Stimulated activated CD4-positive, alpha-beta T cell treated with anti-CD3 and anti-CD28 coated beads, Interleukin-12 subunit alpha, Interleukin-12 subunit beta, amount 100 ng/mL, for 48 hours (primary cell): ENCODE measurements around the gene RPS6KB2.
"Not testable (repeated sequence)": the region's sequence is repeated elsewhere in the genome, so short reads cannot be mapped to it uniquely, and the experiment has no call there.

ENCODE experiments used
- DNase-seq, 3 donors: peaks; one replicate each; pipeline ENCODE4 v3.0.0-alpha.2; 2020; ENCODE audit warnings: low read depth in 2 of 3, low spot score in 1 of 3

Gene RPS6KB2

DNA sequence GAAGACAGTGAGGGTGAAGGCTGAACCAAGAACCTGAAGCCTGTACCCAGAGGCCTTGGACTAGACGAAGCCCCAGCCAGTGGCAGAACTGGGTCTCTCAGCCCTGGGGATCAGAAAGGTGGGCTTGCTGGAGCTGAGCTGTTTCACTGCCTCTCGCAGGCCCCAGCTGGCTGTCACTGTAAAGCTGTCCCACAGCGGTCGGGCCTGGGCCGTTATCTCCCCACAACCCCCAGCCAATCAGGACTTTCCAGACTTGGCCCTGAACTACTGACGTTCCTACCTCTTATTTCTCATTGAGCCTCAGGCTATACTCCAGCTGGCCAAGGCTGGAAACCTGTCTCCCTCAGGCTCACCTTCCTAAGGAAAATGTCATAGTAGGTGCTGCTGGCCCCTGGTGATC lies 30.8 kb upstream of the RPS6KB2 start:
- no peak for DNase-seq

DNA sequence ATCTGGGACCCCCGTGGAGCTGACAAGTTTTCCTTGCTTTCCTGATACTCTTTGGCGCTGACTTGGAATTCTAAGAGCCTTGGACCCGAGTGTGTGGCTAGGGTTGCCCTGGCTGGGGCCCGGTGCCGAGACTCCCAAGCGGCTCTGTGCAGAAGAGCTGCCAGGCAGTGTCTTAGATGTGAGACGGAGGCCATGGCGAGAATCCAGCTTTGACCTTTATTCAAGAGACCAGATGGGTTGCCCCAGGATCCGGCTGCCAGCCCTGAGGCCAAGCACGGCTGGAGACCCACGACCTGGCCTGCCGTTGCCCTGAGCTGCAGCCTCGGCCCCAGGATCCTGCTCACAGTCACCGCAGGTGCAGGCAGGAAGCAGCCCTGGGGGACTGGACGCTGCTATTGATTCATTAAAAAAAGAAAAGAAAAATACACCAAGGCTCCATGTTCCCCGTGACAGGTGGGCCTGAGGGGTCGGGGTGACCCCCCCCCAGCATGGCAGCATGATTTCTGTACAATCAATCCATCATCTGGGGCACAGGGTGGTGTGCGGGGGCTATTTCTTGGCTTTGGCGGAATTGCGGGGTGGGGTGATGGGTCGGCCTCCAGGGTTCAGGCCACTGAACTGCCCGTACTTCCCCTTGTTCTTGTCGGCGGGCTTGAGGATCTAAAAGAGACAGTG lies 30.2 kb upstream of the RPS6KB2 start:
- no peak for DNase-seq

GRCh38 chr11:67398661-67399563 lies 29.4 kb upstream of the RPS6KB2 start:
- no peak for DNase-seq

GRCh38 chr11:67400251-67400941 lies 27.9 kb upstream of the RPS6KB2 start:
- DNase-seq, result no peak

GRCh38 chr11:67400942-67401494 lies 27.3 kb upstream of the RPS6KB2 start:
- DNase-seq, result no peak

- DNase-seq, result peak; percentile 83 to 92 (median 88)
These were observed 26.7 kb upstream of the RPS6KB2 start, which contains the start of gene PPP1CA for GRCh38 chr11:67401495-67402191. Gene PPP1CA (minus strand): TSS chr11:67401858. CDS start chr11:67401782, 76 bp downstream.

DNA sequence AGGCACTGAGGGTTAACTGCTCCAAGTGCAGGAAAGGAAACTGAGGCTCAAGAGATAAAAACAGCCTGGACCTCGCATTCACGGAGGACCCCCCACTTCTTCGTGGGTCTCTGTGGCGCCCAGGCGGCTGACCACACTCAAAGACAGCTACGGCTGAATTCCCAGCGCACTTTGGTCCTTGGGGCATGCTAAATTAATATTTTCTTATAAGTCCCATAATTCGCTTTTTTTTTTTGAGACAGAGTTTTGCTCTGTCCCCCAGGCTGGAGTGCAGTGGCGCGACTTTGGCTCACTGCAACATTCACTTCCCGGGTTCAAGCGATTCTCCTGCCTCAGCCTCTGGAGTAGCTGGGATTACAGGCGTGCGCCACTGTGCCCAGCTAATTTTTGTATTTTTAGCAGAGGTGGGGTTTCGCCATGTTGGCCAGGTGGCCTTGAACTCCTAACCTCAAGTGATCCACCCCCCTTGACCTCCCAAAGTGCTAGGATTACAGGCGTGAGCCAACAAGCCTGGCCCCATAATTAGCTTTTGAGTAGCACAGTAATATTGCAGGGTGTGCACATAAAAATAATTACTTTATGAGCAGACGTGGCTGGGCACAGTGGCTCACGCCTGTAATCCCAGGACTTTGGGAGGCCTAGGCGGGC lies 26.0 kb upstream of the RPS6KB2 start:
- DNase-seq, result not testable (repeated sequence)

DNA sequence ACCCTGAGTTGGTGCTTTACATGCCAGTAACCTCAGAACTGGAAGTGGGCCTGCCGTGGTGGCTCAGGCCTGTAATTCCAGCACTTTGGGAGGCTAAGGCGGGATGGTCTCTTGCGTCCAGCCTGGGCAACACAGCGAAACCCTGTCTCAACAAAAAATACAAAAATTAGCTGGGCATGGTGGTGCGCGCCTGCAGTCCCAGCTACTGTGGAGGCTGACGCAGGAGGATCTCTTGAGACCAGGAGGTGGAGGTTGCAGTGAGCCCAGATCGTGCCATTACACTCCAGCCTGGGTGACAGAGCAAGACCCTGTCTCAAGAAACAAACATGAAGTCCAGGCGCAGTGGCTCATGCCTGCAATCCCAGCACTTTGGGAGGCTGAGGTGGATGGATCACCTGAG lies 25.2 kb upstream of the RPS6KB2 start:
- DNase-seq, result not testable (repeated sequence)

DNA sequence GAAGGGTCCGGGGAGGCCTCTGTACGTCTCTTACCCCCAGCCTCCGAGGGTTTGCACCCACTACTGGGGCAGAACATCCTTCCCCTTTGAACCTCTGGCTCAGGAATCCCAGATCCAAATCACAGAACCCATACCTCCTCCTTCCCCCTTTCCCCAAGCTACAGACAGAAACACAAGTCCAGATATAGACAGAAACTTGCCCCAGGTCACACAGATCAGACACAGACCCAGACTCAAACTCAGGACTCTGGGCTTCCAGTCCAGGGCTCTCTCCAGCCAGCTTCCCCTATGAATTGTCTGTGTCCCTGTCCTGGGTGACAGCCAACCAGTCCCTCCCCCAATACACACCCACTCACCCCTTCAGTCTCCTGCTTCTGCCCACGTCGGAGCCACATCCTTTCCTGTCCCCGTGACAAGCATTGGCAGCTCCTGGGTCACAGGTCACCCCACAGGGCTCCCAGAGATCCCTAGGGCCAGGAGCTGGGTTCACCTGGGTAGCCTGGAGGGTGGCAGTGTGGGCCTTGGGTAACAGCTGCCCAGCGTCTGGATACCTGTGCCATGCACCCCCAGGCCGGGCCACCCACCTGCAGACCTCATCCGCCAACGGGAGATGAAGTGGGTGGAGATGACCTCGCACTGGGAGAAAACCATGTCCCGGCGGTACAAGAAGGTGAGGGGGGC lies 23.6 kb upstream of the RPS6KB2 start:
- DNase-seq, result no peak

- no peak for DNase-seq
These were observed 23.1 kb upstream of the RPS6KB2 start for GRCh38 chr11:67405196-67405567.

DNA sequence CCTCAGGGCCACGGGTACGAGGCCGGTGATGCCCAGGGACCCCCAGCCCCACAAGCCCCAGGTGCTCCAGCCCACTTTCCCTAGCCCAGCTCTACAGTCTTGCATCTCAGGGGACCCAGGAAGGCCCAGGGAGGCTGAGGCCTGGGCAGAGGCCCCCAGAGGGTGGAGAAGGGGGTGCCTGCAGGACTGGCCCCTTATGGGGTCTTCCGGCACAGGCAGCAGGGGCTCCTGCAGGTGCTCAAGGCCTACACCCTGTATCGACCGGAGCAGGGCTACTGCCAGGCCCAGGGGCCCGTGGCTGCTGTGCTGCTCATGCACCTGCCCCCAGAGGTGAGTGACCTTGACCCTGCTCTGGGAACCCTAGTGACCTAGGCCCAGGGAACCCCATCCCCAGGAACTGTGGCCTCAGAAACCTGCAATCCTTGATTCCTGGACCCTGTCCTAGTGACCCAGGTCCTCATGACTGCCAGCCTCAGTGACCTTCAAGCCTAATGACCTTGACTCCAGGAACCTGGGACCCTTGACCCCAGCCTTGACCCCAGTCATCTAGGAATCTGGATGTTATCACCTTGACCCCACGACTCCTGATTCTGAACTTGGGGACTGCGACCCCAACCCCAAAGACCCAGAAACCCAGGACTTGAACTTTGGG lies 22.5 kb upstream of the RPS6KB2 start:
- DNase-seq, result no peak

GRCh38 chr11:67406420-67406968 lies 21.8 kb upstream of the RPS6KB2 start:
- no peak for DNase-seq

GRCh38 chr11:67406969-67407687 lies 21.2 kb upstream of the RPS6KB2 start:
- no peak for DNase-seq

DNA sequence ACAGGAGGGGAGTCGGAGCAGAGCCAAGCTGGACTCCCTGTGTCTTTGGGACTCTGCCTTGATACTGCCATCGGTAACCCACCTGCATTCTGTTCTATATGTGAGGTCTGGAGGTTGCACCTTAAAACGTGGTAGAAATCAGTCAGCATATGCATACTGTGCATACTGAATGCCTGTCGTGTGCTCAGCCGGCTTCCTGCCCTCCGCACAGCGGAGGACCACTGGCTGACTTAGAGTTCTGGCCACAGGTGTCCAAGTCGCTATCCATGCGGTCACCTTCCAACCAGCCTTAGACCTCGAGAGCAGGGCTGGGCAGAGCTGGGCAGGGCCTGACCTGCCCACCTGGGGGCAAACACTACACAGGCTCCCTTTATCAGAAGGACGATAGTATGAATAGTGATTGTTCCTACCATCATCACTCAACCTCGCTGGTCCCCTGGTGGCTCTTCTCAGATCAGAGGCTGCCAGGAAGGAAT lies 20.6 kb upstream of the RPS6KB2 start:
- DNase-seq, result no peak

- DNase-seq, result no peak
These were observed 19.7 kb upstream of the RPS6KB2 start for GRCh38 chr11:67408437-67409200.

- DNase-seq, result peak in 1 of 3 donors; percentile 56
These were observed 19.0 kb upstream of the RPS6KB2 start for GRCh38 chr11:67409261-67409666.

- DNase-seq, result no peak
These were observed 18.4 kb upstream of the RPS6KB2 start for GRCh38 chr11:67409781-67410368.
